K562 (cell line): Measurements from ENCODE around the gene SERTAD1. TPM values are rescaled to one million over a fixed set of nuclear protein-coding genes. Genes with fewer than 3 reads are reported as not detected.

Source experiments
- ATAC-seq: fragments of 200-7000 bp; cut with Tn5 transposase; 3 replicates; pipeline ENCODE4 v1.9.1; 2020; ENCODE audit warnings: moderate library complexity
- BruUV-seq: library from RNA; stranded (reverse); fragments of 400-500 nt; replicated peaks from 2 replicates; lab custom pipeline; 2021; lab: Mats Ljungman, UMichigan
- CTCF ChIA-PET: fragments of 300-600 bp; formaldehyde crosslinking; extraction: SDS; loops from one replicate; lab custom pipeline; 2021; ENCODE audit warnings: low intra/inter-chr PET ratio; lab: Yijun Ruan, JAX
- POLR2A ChIA-PET: fragments of 300-600, 350-650 bp; sonication (Branson Sonifier 250); formaldehyde crosslinking; extraction: SDS; loops from one replicate; lab custom pipeline; 2021; ENCODE audit warnings: antibody characterized with exemption, inconsistent platforms; lab: Yijun Ruan, JAX
- DNase-seq, 4 experiments: peaks; one replicate each; pipeline versions ENCODE4 v3.0.0 to v3.0.0-alpha.2; 2011 to 2018; ENCODE audit warnings: low spot score in 3 of 4, mixed read lengths in 3 of 4; ENCODE audit errors: extremely low read depth in 1 of 4
- FAIRE-seq: peaks from 2 replicates; lab custom pipeline; 2011; peaks lifted over from hg19 to GRCh38; lab: Jason Lieb, UNC
- H2AFZ ChIP-seq: 2 replicates; pipeline ENCODE4 v1.6.0; 2011; ENCODE audit warnings: low read depth, low read length, control low read depth, inconsistent platforms
- H3K27ac ChIP-seq: fragments of 200-600 bp; 3 replicates; pipeline ENCODE4 v1.8.0; 2011; ENCODE audit warnings: low read depth, mild to moderate bottlenecking, control low read depth, inconsistent platforms, low read length, moderate library complexity, mixed read lengths; ENCODE audit errors: extremely low read depth
- H3K27me3 ChIP-seq, 2 experiments: fragments of 300-600 bp in 1 of 2; 2 replicates in 1 of 2; 3 replicates in 1 of 2; pipeline versions ENCODE4 v1.6.0 to v1.8.0; 2011; ENCODE audit warnings: inconsistent platforms in 2 of 2, low read length in 2 of 2, mild to moderate bottlenecking in 1 of 2, mixed read lengths in 1 of 2, moderate library complexity in 1 of 2; ENCODE audit not compliant: control insufficient read depth in 2 of 2, insufficient read depth in 2 of 2
- H3K36me3 ChIP-seq: fragments of 300-600 bp; 3 replicates; pipeline ENCODE4 v1.8.0; 2011; ENCODE audit warnings: mild to moderate bottlenecking, low read length, inconsistent platforms; ENCODE audit not compliant: control insufficient read depth, insufficient read depth
- H3K4me1 ChIP-seq, 2 experiments: fragments of 200-600 bp in 1 of 2; replicated peaks in 1 of 2; 2 replicates in 1 of 2; 3 replicates in 1 of 2; pipeline versions ENCODE4 v1.5.1 to v1.8.0; 2011; ENCODE audit warnings: inconsistent platforms in 2 of 2, low read length in 2 of 2, mild to moderate bottlenecking in 1 of 2, mixed read lengths in 1 of 2, moderate library complexity in 1 of 2; ENCODE audit not compliant: control insufficient read depth in 2 of 2, insufficient read depth in 2 of 2
- H3K4me2 ChIP-seq: 2 replicates; pipeline ENCODE4 v1.6.1; 2011; ENCODE audit warnings: low read length, control low read depth, inconsistent platforms, mixed read lengths; ENCODE audit not compliant: insufficient read depth
- H3K4me3 ChIP-seq: fragments of 200-600 bp; sonication (generic), shearing (Covaris generic); 2 replicates; pipeline ENCODE4 v1.5.1; 2016; ENCODE audit warnings: control low read depth, inconsistent platforms
- H3K79me2 ChIP-seq: fragments of 200-600 bp; 3 replicates; pipeline ENCODE4 v1.8.0; 2011; ENCODE audit warnings: low read length, inconsistent platforms; ENCODE audit not compliant: control insufficient read depth, insufficient read depth
- H3K9ac ChIP-seq, 2 experiments: 2 replicates each; pipeline versions ENCODE4 v1.6.0 to v1.6.1; 2011; ENCODE audit warnings: low read depth in 2 of 2, low read length in 2 of 2, control low read depth in 1 of 2, inconsistent platforms in 1 of 2, mild to moderate bottlenecking in 1 of 2, mixed read lengths in 1 of 2; ENCODE audit not compliant: insufficient read depth in 1 of 2
- H3K9me1 ChIP-seq: one replicate; pipeline ENCODE4 v1.6.0; 2011; ENCODE audit warnings: inconsistent platforms, mild to moderate bottlenecking, low read length, moderate library complexity; ENCODE audit not compliant: control insufficient read depth, insufficient read depth
- H3K9me3 ChIP-seq: replicated peaks from 2 replicates; pipeline ENCODE4 v1.5.1; 2011; ENCODE audit warnings: low read depth, low read length, inconsistent platforms; ENCODE audit not compliant: control insufficient read depth, insufficient read depth
- H4K20me1 ChIP-seq: replicated peaks from 2 replicates; pipeline ENCODE4 v1.6.1; 2011; ENCODE audit warnings: low read length, inconsistent platforms, mixed read lengths; ENCODE audit not compliant: control insufficient read depth, insufficient read depth
- BCOR ChIP-seq: fragments of 450-650 bp; IDR thresholded peaks from 2 replicates; pipeline ENCODE4 v1.6.1; 2016
- ESRRB ChIP-seq: fragments of 250-450 bp; sonication (Bioruptor Pico); IDR thresholded peaks from 2 replicates; pipeline ENCODE4 v1.5.0; 2020; ENCODE audit warnings: mild to moderate bottlenecking, moderate library complexity, borderline replicate concordance
- KDM1A ChIP-seq, 2 experiments: fragments of 450-650 bp; IDR thresholded peaks; 2 replicates each; pipeline ENCODE4 v1.6.1; 2016; ENCODE audit warnings: mild to moderate bottlenecking in 2 of 2
- ZNF184 ChIP-seq: sonication (generic); formaldehyde crosslinking; IDR thresholded peaks from 2 replicates; pipeline ENCODE4 v1.5.0; 2020; ENCODE audit warnings: missing genetic modification reagents
- WGBS: fragments of 100-300 bp; shearing (Covaris generic); methylation state at CpG from one replicate; pipeline ENCODE4 v1.1.6; 2016; ENCODE audit warnings: low coverage, mixed read lengths; ENCODE audit not compliant: insufficient coverage; ENCODE audit errors: missing lambda C conversion rate; 5-methylcytosine and 5-hydroxymethylcytosine counted together
- in situ Hi-C: fragments of 300-500 bp; cut with MboI; formaldehyde crosslinking; loops from 4 replicates; pipeline ENCODE4 v1.15.0; 2018; ENCODE audit warnings: inconsistent platforms, mixed read lengths
- intact Hi-C: fragments of 100-400 bp; cut with micrococcal nuclease; formaldehyde crosslinking; loops from 2 replicates; pipeline ENCODE4 v1.14.2; 2022
- polyA plus RNA-seq, 8 experiments: library from polyadenylated mRNA; depleted of rRNA in 4 of 8; stranded (reverse) in 5 of 8; unstranded in 3 of 8; fragments of >200 nt; fragmentation: Nextera tagmentation in 2 of 8; fragmentation: Illumina TruSeq in 1 of 8; extraction: Ambion mirVana in 2 of 8; extraction: Trizol in 1 of 8; gene quantifications; 2 replicates each; pipeline versions ENCODE4 v1.2.1 to v1.2.3, GENCODE V29; 2011 to 2014; ENCODE audit warnings: inconsistent platforms in 1 of 8, missing spikeins in 1 of 8
- total RNA-seq, 7 experiments: library from RNA; depleted of rRNA in 6 of 7; stranded (reverse); fragments of >200 nt in 6 of 7; fragmentation: Illumina TruSeq in 2 of 7; extraction: Trizol in 2 of 7; gene quantifications; 2 replicates each; pipeline versions ENCODE4 v1.2.1 to v1.2.3, GENCODE V29; 2011 to 2021; ENCODE audit warnings: low replicate concordance in 1 of 7

SERTAD1 gene
- total and polyA plus RNA-seq, 9 of the 15 experiments (the other 6 are each of a cell fraction or from before 2014, with no cell fraction given), result 0.15 to 8.7 (median 4.9) TPM

DNA sequence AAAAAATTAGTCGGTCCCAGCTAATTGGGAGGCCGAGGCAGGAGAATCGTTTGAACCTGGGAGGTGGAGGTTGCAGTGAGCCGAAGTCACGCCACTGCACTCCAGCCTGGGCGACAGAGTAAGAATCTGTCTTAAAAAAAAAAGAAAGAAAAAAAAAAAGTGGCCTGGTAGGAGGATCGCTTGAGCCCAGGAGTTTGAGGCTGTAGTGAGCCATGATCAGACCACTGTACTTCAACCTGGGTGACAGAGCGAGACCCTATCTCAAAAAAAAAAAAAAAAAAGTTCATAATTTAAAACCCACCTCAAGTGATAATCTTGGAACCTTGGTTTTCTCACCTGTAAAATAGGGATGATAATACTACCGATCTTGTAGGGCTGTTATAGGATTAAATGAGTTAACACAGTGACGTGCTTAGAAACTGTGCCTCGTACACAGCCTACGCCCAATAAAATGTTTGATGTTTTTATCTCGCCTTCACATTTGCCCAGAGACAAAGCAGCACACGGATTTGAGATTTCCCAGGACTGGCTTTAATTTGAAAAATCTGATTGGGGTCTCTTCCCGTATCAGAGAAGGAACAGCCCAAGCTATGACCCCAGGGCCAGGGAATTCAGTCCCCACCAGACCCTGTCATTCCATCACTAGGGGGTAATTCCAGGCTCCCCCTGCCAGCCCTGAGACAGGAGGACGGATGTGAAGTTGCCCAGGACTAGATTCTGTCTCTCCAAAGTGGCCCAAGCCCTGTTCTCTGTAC is 3.6 kb downstream of the SERTAD1 start:
- no peaks in the 10 kb centered on the region for H3K27me3 ChIP-seq
- peak overlapping the region; percentile 84; the same call in 1 of the 2 replicates for H3K4me2 ChIP-seq
- H3K4me1 ChIP-seq, result peaks cover 17 to 48% of the 10 kb centered on the region in 2 experiments
- no peak overlapping the region for H2AFZ ChIP-seq
- peak in 1 of 2 experiments; percentile 30; a peak in 1 of 4 replicates for TF ChIP-seq KDM1A (IDR thresholded peaks at IDR 0.05)
- TF ChIP-seq ZNF184, result no peak
- no peak for TF ChIP-seq ESRRB (CRISPR knock-in tag)
- TF ChIP-seq BCOR, result 0 out of 2 replicates have a peak, but pooled peaks have one; percentile 21
- H3K27ac ChIP-seq, result peak overlapping the region; percentile 85; the same call in 1 of the 3 replicates
- no peak overlapping the region for H3K4me3 ChIP-seq
- H4K20me1 ChIP-seq, result no peaks in the 10 kb centered on the region
- intact Hi-C loops, result loop anchor here (1.0 kb wide), 1 partner anchor 22 kb away; the partner anchor contains the start of gene SERTAD3
- H3K79me2 ChIP-seq, result peaks cover 41% of the 10 kb centered on the region
- FAIRE-seq (no peak), ATAC-seq (no peak), DNase-seq (no peak)
- ChIA-PET POLR2A (interaction anchor here (0.5 to 5.7 kb wide), 8 partner anchors 8 to 114 kb away, joined by 3 to 34 read pairs (median 6); partner anchors contain the start of gene PRX), CTCF (no interaction called here)
- WGBS, result 64% methylated on average over 13 of the region's 16 CpGs
- BruUV-seq, result no TSS peak
- H3K9me1 ChIP-seq, result no peaks in the 10 kb centered on the region
- in situ Hi-C loops, result no loop called here
- H3K36me3 ChIP-seq, result peaks cover 13% of the 10 kb centered on the region; the same call in 2 of the 3 replicates
- H3K9me3 ChIP-seq, result no peaks in the 10 kb centered on the region
- no peak overlapping the region; a peak in 1 of 4 replicates for H3K9ac ChIP-seq
